Measurements from ENCODE around the gene MAPKAPK5.

Gene MAPKAPK5

DNA sequence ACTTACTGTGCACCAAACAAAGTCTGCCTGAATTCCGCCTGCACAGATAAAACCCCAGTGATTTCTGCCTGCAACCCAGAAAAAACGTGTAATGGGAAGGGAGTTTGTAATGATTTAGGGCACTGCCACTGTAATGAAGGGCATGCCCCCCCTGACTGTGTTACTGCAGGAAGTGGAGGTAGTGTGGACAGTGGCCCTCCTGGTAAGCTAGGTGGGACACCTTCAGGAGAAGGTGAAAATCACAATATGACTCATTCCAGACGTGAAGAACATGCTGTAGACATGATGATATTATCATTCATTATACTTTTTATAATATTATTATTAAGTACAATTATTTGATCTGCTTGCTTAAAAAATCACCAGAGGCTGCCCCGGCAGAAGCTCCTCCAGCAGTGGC lies 59.2 kb downstream of the MAPKAPK5 start:
- DNase-seq, result no peak
- TF ChIP-seq, protein P1, sequence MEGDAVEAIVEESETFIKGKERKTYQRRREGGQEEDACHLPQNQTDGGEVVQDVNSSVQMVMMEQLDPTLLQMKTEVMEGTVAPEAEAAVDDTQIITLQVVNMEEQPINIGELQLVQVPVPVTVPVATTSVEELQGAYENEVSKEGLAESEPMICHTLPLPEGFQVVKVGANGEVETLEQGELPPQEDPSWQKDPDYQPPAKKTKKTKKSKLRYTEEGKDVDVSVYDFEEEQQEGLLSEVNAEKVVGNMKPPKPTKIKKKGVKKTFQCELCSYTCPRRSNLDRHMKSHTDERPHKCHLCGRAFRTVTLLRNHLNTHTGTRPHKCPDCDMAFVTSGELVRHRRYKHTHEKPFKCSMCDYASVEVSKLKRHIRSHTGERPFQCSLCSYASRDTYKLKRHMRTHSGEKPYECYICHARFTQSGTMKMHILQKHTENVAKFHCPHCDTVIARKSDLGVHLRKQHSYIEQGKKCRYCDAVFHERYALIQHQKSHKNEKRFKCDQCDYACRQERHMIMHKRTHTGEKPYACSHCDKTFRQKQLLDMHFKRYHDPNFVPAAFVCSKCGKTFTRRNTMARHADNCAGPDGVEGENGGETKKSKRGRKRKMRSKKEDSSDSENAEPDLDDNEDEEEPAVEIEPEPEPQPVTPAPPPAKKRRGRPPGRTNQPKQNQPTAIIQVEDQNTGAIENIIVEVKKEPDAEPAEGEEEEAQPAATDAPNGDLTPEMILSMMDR (IDR thresholded peaks at IDR 0.05), result no peak
- Histone ChIP-seq H3K4me1 (no peaks in the 10 kb centered on the region), H3K36me3 (peaks cover 0 to 22% (median 9%) of the 10 kb centered on the region in 3 donors), H3K9me3 (no peaks in the 10 kb centered on the region), H3K27ac (no peak overlapping the region), H3K27me3 (no peaks in the 10 kb centered on the region), H3K4me3 (no peak overlapping the region)
- intact Hi-C loops (cut with DNase I; ENCODE audit: low total_unique reads), result no loop called here

- intact Hi-C loops (cut with DNase I; ENCODE audit: low total_unique reads), result no loop called here
- Histone ChIP-seq H3K4me3 (no peak overlapping the region), H3K27ac (no peak overlapping the region), H3K4me1 (no peaks in the 10 kb centered on the region), H3K27me3 (no peaks in the 10 kb centered on the region), H3K36me3 (peaks cover 0 to 9% (median 4%) of the 10 kb centered on the region in 3 donors), H3K9me3 (no peaks in the 10 kb centered on the region)
- TF ChIP-seq, protein P1 (IDR thresholded peaks at IDR 0.05), result no peak
- DNase-seq, result no peak
Measured at GRCh38 chr12:111904446-111904975, 62.5 kb downstream of the MAPKAPK5 start.

DNA sequence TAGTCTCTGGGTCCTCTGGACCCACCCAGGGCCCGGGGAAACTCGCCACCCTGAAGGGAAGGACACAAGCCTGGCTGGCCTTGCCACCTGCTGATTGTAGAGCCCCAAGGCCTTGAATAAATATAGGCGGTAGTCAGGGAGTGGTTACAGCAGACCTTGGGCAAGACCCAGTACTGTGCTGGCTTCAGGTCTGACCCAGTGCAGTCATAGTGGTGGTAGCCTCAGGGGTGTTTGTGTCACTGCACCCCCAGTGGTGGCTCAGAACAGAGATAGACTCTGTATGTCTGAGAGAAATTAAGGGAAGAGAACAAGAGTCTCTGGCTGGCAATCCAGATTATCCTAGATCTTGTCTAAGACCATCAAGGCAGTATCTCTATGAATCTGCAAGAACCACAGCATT lies 63.5 kb downstream of the MAPKAPK5 start:
- no peaks in the 10 kb centered on the region for H3K9me3 ChIP-seq
- TF ChIP-seq, protein P1 (IDR thresholded peaks at IDR 0.05), result no peak
- no peak overlapping the region for H3K27ac ChIP-seq
- H3K4me3 ChIP-seq, result no peak overlapping the region
- intact Hi-C loops (cut with DNase I; ENCODE audit: low total_unique reads), result no loop called here
- no peak for DNase-seq
- no peaks in the 10 kb centered on the region for H3K4me1 ChIP-seq
- H3K27me3 ChIP-seq, result no peaks in the 10 kb centered on the region
- peaks cover 0 to 4% (median 3%) of the 10 kb centered on the region in 3 donors for H3K36me3 ChIP-seq

- Histone ChIP-seq H3K4me3 (no peak overlapping the region), H3K27ac (no peak overlapping the region), H3K36me3 (peaks cover 0 to 4% (median 3%) of the 10 kb centered on the region in 3 donors), H3K4me1 (no peaks in the 10 kb centered on the region), H3K9me3 (no peaks in the 10 kb centered on the region), H3K27me3 (no peaks in the 10 kb centered on the region)
- intact Hi-C loops (cut with DNase I; ENCODE audit: low total_unique reads), result no loop called here
- TF ChIP-seq, protein P1 (IDR thresholded peaks at IDR 0.05), result no peak
- DNase-seq, result no peak
Measured at GRCh38 chr12:111907740-111908139, 65.7 kb downstream of the MAPKAPK5 start.

GRCh38 chr12:111925171-111925570 lies 83.1 kb downstream of the MAPKAPK5 start:
- intact Hi-C loops (cut with DNase I; ENCODE audit: low total_unique reads), result no loop called here
- H3K4me3 ChIP-seq, result no peak overlapping the region
- no peak overlapping the region for H3K27ac ChIP-seq
- no peaks in the 10 kb centered on the region for H3K27me3 ChIP-seq
- no peaks in the 10 kb centered on the region for H3K36me3 ChIP-seq
- DNase-seq, result no peak
- no peaks in the 10 kb centered on the region for H3K9me3 ChIP-seq
- TF ChIP-seq, protein P1 (IDR thresholded peaks at IDR 0.05), result no peak
- H3K4me1 ChIP-seq, result no peaks in the 10 kb centered on the region

- no peak overlapping the region for H3K4me3 ChIP-seq
- DNase-seq, result no peak
- H3K36me3 ChIP-seq, result peaks cover 0 to 8% (median 0%) of the 10 kb centered on the region in 3 donors
- no peaks in the 10 kb centered on the region for H3K27me3 ChIP-seq
- intact Hi-C loops (cut with DNase I; ENCODE audit: low total_unique reads), result no loop called here
- no peaks in the 10 kb centered on the region for H3K9me3 ChIP-seq
- TF ChIP-seq, protein P1 (IDR thresholded peaks at IDR 0.05), result no peak
- H3K4me1 ChIP-seq, result no peaks in the 10 kb centered on the region
- no peak overlapping the region for H3K27ac ChIP-seq
Measured at GRCh38 chr12:111926631-111927030, 84.6 kb downstream of the MAPKAPK5 start.

All from tibial artery (tissue), 4 donors.